Thyroid gland (tissue), 4 donors: ENCODE data around the gene GRB10.

Experiments
- POLR2A ChIP-seq, 2 donors: fragments of 450-650 bp; IDR thresholded peaks; one replicate each; pipeline ENCODE4 v1.6.1; 2017; ENCODE audit warnings: antibody characterized with exemption in 2 of 2, mild to moderate bottlenecking in 2 of 2, moderate library complexity in 1 of 2
- TF ChIP-seq, protein P1 (sequence below), 6 experiments: fragments of 200-600 bp in 3 of 6; fragments of 450-650 bp in 3 of 6; sonication (generic) in 3 of 6; IDR thresholded peaks; one replicate each; pipeline ENCODE4 v1.5.1; 2016 to 2019; ENCODE audit warnings: antibody characterized with exemption in 6 of 6, mild to moderate bottlenecking in 2 of 6, inconsistent platforms in 1 of 6, moderate library complexity in 1 of 6

- TF ChIP-seq, protein P1, sequence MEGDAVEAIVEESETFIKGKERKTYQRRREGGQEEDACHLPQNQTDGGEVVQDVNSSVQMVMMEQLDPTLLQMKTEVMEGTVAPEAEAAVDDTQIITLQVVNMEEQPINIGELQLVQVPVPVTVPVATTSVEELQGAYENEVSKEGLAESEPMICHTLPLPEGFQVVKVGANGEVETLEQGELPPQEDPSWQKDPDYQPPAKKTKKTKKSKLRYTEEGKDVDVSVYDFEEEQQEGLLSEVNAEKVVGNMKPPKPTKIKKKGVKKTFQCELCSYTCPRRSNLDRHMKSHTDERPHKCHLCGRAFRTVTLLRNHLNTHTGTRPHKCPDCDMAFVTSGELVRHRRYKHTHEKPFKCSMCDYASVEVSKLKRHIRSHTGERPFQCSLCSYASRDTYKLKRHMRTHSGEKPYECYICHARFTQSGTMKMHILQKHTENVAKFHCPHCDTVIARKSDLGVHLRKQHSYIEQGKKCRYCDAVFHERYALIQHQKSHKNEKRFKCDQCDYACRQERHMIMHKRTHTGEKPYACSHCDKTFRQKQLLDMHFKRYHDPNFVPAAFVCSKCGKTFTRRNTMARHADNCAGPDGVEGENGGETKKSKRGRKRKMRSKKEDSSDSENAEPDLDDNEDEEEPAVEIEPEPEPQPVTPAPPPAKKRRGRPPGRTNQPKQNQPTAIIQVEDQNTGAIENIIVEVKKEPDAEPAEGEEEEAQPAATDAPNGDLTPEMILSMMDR (IDR thresholded peaks at IDR 0.05): no peak
- TF ChIP-seq POLR2A (IDR thresholded peaks at IDR 0.05): no peak
Observed at GRCh38 chr7:50718311-50718710, 64.4 kb downstream of the GRB10 start.
